CD4-positive, alpha-beta T cell treated with Interleukin-10 for 1 hour (primary cell): ENCODE data around the gene PTGDS.

ENCODE experiments used
- DNase-seq: peaks from one replicate; pipeline ENCODE4 v3.0.0-alpha.2; 2020

The PTGDS gene

DNA sequence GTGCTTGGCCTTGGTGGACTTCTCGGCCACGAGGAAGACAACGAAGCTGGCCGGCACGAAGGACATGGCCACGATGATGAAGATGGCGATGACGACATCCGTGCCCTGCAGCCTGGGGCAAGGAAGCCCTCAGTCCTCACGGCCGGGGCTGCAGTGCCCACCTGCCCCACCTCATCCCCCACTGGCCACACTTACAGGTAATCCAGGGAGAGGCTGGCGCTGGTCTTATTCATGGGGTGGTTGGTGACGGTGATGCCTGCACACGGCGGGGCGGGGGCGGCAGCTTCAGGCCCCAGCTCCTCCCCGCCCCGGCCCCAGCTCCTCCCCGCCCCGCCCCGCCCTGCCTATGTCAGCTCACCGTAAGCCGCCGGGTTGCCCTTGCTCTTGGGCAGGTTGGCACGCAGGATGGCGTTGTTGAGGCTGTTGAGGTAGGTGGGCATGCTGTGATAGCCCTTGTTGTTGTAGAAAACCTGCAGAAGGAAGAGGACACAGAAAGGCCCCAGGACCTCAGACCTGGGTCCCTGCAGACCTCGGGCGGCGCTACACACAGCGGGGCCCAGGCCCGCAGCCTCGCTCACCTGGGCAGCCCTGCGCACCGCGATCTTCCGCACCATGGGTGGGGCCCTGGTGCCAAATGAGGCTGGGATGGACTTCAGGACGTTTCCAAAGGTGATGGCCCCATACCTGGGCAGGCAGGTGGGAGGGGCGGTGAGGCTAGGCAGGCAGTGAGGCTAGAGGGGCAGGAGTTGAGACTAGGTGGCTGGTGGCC, 34.8 kb downstream of the PTGDS start:
- no peak for DNase-seq

GRCh38 chr9:137012694-137013570, 35.6 kb downstream of the PTGDS start:
- no peak for DNase-seq

DNA sequence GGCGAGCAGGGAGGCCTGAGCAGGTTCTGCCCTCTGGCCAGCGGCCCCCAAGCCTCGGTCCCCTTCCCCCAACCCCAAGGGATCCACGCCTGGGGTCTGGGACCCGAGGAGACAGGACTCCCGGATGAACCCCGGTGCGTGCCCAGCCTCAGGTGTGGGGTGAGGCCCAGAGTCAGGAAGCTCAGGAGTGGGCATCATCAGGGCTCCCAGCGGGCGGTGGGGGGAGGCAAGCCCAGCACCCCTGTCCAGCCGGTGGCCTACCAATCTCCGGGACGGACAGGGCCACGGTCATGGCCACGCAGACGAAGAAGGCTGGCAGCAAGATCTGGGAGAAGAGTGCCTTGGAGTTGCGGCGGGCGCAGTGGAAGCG, 36.3 kb downstream of the PTGDS start:
- no peak for DNase-seq

GRCh38 chr9:137014166-137014565, 36.9 kb downstream of the PTGDS start:
- no peak for DNase-seq

DNA sequence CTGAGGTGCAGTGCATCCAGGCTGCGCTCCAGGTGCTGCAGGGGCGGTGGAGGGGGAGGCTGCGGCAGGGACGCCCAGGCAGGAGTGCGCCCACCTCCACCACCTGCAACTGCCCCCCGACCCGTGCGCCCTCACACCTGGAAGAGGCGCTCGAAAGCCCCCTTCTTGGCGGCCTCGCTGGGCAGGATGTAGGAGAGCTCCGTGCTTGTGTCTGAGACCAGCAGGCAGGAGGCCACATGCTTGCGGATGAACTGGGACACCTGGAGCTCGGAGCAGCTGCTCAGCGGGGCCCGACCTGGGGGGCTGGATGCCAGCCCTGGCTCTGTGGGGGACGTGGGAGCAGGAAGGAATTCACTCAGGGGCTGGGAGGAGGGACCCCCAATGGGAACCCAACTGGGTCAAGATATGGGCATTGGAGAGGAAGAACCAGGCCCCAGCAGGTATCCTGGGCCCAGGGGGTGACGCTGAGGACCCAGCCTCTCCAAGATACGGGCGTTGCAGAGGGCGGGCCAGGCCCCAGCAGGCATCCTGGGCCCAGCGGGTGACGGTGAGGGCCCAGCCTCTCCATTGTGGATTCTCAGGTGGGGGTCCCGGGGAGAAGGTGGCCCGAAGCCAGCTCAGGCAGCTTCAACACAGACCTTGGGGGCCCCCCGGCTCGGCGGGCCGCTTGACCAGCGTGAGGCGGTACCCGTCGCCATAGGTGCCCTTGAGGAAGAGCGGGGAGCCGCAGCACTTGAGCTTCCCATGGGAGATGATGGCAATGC, 37.7 kb downstream of the PTGDS start:
- DNase-seq = no peak

DNA sequence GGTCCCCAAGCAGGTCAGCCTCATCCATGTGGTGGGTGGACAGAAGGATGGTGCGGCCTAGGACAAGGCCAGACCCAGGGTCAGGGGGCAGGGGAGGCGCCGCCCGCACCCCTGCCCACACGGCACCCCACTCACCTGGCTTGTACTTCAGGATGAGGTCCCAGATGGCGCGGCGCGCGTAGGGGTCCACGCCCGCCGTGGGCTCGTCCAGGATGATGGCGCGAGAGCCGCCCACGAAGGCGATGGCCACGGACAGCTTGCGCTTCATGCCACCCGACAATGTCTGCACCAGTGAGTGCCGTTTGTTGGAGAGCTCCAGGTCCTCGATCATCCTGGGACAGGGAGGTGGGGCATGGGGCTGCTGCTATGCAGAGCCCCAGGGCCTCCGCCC, 38.2 kb downstream of the PTGDS start:
- no peak for DNase-seq

GRCh38 chr9:137015976-137016375, 38.7 kb downstream of the PTGDS start:
- DNase-seq = no peak

DNA sequence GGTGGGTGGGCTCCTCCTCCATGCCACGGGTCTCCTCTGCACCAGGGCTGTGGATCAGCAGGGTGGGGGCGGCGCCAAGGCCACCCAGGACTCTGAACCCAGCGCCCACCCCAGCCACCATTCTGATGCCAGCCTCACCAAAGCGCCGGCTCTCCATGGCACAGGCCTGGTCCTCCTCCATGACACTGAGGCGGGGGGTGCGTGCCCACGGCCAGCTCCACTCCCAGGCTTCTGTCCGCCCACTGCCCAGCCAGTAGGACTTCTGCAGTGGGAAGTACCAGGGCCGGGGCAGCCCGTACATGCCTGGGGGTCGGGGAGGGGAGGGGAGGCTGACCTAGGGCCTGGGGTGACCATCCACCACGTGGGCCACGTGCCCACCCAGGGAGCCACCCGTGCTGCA, 39.1 kb downstream of the PTGDS start:
- DNase-seq = no peak

GRCh38 chr9:137017071-137017470, 39.8 kb downstream of the PTGDS start:
- DNase-seq = no peak

DNA sequence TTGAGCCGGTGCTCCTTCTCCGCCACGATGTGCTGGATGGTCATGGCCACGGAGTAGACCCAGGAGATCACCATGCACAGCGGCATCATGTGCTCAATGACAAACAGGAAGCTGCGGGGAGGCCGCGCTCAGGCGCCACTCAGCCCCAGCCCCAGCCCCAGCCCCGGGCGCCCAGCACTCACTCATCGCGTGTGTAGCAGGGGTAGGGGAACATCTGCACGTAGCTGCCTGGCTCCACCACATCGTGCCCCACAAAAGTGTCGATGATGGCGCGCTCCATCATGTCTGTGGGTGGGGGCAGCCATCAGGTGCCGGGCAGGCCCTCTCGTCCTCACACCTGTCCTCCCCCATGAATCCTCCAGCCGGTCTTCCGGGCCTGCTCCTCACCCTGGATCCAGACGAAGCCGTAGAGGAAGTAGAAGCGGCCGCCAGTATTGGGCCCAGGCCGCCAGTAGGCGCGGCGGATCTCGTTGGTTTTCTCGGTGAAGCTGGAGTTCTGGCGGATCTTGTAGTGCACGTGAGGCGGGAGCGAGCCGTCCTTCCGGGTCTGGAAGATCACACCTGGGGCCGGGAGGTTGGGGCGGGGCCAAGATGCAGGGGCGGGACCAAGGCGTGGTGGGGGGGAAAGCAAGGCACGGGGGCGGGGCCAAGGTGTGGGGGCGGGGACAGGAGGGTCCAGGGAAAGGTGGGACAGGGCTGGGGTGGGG, 40.6 kb downstream of the PTGDS start:
- no peak for DNase-seq

- DNase-seq = no peak
These were observed 41.7 kb downstream of the PTGDS start for GRCh38 chr9:137018761-137019559.

- no peak for DNase-seq
These were observed 42.8 kb downstream of the PTGDS start for GRCh38 chr9:137019891-137020683.

DNA sequence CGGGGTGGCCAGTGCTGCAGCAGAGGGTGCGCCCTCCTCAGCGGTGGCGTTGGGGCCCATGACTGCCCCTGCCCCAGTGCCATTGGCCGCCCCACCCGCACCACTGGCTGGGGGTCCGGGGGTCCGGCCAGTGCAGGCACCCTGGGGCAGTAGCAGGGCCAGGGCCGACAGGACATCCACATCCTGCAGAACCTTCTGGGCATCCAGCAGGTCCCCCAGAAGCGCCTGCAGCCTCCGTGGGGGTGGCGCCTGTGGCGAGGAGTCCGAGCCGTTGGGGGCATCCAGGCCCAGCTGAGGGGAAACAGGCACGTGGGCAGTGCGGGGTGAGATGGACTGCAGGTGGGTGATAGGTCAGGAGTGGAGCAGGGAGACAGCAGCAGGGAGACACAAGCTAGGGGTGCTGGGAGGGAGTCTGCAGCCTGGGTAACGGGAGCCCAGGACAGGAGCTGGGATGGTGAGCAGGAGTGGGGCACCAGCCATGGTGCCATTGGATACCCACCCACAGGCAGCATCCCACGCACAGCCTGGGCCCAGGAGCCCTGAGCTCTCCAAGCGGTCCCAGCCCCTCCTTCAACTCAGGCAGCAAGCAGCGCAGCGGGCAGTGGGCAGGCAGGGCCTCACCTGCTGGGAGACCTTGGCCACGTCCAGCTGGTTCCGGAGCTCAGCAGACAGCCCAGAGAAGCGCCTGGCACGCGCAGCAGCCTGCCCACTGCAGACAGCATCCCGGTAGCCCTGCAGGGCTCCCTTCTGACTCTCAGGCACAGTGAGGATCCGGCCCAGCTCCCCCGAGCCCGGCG, 43.7 kb downstream of the PTGDS start:
- DNase-seq = no peak

DNA sequence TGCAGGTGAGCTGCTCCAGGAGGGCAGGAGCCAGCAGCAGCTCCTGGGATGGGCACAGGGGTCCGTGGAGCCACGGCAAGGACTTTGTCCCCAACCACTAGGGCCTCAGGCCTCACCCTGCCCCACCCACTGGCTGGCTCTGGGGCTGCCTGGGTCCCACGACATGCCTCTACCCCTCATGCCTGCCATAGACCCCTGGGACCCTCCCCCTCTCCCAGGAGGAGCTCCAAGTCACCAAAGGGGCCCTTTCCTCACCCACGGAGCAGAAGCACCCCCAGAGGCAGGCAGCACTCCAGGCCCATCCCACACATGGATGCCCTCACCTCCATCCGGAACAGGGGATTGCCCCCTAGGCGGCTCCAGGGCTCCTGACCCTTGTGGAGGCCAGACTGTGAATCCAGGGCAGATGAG, 44.3 kb downstream of the PTGDS start:
- no peak for DNase-seq

GRCh38 chr9:137021979-137022661, 44.8 kb downstream of the PTGDS start:
- peak; percentile 78 for DNase-seq

GRCh38 chr9:137022662-137023008, 45.3 kb downstream of the PTGDS start:
- DNase-seq = no peak

GRCh38 chr9:137023157-137023556, 45.9 kb downstream of the PTGDS start:
- DNase-seq = no peak

- no peak for DNase-seq
These were observed 46.3 kb downstream of the PTGDS start for GRCh38 chr9:137023583-137023991.

DNA sequence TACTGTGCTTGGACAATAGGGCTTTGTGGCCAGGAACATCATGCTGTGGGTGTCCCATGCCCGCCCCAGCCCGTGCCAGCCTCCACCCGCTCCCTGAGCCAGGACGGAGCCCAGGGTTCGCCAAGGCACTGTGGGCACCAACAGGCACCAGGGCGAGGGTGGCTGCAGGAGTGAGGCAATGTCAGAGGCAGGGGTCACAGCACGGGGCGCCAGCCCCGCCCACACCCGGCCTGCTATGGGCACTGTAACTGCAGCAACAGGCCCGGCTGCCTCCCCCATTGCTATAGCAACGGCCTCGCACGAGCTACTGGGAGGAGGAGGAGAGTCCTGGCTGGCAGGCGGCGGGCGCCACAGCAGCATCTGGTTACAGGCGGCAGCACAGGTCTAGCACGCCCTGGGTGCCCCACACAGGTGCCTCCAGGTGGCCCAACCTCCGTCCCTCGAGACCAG, 48.2 kb downstream of the PTGDS start:
- no peak for DNase-seq

- no peak for DNase-seq
These were observed 49.1 kb downstream of the PTGDS start for GRCh38 chr9:137026384-137026783.
